Neural cell (in vitro differentiated cells): ENCODE measurements around the gene APOBEC3A.

ENCODE experiments used
- CTCF ChIP-seq: fragments of 450-650 bp; IDR thresholded peaks from 2 replicates; pipeline ENCODE4 v1.5.1; 2014; ENCODE audit warnings: antibody characterized with exemption, mild to moderate bottlenecking, moderate library complexity; ENCODE audit not compliant: poor library complexity, severe bottlenecking
- POLR2AphosphoS5 ChIP-seq: IDR thresholded peaks from 2 replicates; pipeline ENCODE4 v1.6.1; 2012

GRCh38 chr22:38973289-38974169, 16.1 kb downstream of the APOBEC3A start:
- TF ChIP-seq POLR2AphosphoS5 (no peak), CTCF (peak; percentile 35)
